K562 (cell line): Measurements from ENCODE around the gene SH2B2. TPM values are rescaled to one million over a fixed set of nuclear protein-coding genes. Genes with fewer than 3 reads are reported as not detected.

Experiments
- NELFE ChIP-seq: IDR thresholded peaks from 2 replicates; pipeline ENCODE4 v1.6.1; 2011; ENCODE audit warnings: mild to moderate bottlenecking; ENCODE audit not compliant: insufficient read depth, insufficient read length
- polyA plus RNA-seq, 8 experiments: library from polyadenylated mRNA; depleted of rRNA in 4 of 8; stranded (reverse) in 5 of 8; unstranded in 3 of 8; fragments of >200 nt; fragmentation: Nextera tagmentation in 2 of 8; fragmentation: Illumina TruSeq in 1 of 8; extraction: Ambion mirVana in 2 of 8; extraction: Trizol in 1 of 8; gene quantifications; 2 replicates each; pipeline versions ENCODE4 v1.2.1 to v1.2.3, GENCODE V29; 2011 to 2014; ENCODE audit warnings: inconsistent platforms in 1 of 8, missing spikeins in 1 of 8
- total RNA-seq, 7 experiments: library from RNA; depleted of rRNA in 6 of 7; stranded (reverse); fragments of >200 nt in 6 of 7; fragmentation: Illumina TruSeq in 2 of 7; extraction: Trizol in 2 of 7; gene quantifications; 2 replicates each; pipeline versions ENCODE4 v1.2.1 to v1.2.3, GENCODE V29; 2011 to 2021; ENCODE audit warnings: low replicate concordance in 1 of 7
- TF ChIP-seq, protein P1 (sequence below): sonication (generic); formaldehyde crosslinking; IDR thresholded peaks from 2 replicates; pipeline ENCODE4 v1.8.0; 2022; ENCODE audit warnings: mild to moderate bottlenecking, missing genetic modification reagents
- TF ChIP-seq, protein P2 (sequence below), 2 experiments: fragments of 450-650 bp in 1 of 2; IDR thresholded peaks; 2 replicates each; pipeline ENCODE4 v1.6.1; 2011 to 2017; ENCODE audit warnings: low read depth in 2 of 2, antibody characterized with exemption in 1 of 2, borderline replicate concordance in 1 of 2, low read length in 1 of 2, mild to moderate bottlenecking in 1 of 2, mixed read lengths in 1 of 2; ENCODE audit not compliant: control insufficient read depth in 1 of 2

Gene SH2B2
- total and polyA plus RNA-seq, 9 of the 15 experiments (the other 6 are each of a cell fraction or from before 2014, with no cell fraction given), result 0.03 to 0.89 (median 0.07) TPM; not detected in 4

DNA sequence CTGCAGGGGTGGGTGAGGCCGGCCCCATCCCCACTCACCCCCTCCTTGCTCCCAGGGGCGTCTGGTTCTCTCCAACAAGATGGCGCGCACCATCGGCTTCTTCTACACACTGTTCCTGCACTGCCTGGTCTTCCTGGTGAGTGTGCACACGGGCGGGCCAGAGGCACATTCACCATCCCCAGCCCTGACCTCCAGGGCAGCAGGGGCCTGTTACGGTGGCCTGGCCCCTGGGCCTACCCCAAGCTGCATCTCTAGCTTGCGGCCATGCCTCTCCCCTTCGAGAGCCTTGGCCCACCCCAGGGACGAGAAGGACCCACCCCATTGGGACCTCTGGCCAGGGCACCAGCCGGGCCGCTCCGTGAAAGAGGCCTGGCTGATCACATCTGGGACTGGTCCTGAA lies 4.9 kb upstream of the SH2B2 start (continued):
- TF ChIP-seq, protein P1, sequence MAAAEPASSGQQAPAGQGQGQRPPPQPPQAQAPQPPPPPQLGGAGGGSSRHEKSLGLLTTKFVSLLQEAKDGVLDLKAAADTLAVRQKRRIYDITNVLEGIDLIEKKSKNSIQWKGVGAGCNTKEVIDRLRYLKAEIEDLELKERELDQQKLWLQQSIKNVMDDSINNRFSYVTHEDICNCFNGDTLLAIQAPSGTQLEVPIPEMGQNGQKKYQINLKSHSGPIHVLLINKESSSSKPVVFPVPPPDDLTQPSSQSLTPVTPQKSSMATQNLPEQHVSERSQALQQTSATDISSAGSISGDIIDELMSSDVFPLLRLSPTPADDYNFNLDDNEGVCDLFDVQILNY (CRISPR knock-in tag), result no peak
- TF ChIP-seq, protein P2, sequence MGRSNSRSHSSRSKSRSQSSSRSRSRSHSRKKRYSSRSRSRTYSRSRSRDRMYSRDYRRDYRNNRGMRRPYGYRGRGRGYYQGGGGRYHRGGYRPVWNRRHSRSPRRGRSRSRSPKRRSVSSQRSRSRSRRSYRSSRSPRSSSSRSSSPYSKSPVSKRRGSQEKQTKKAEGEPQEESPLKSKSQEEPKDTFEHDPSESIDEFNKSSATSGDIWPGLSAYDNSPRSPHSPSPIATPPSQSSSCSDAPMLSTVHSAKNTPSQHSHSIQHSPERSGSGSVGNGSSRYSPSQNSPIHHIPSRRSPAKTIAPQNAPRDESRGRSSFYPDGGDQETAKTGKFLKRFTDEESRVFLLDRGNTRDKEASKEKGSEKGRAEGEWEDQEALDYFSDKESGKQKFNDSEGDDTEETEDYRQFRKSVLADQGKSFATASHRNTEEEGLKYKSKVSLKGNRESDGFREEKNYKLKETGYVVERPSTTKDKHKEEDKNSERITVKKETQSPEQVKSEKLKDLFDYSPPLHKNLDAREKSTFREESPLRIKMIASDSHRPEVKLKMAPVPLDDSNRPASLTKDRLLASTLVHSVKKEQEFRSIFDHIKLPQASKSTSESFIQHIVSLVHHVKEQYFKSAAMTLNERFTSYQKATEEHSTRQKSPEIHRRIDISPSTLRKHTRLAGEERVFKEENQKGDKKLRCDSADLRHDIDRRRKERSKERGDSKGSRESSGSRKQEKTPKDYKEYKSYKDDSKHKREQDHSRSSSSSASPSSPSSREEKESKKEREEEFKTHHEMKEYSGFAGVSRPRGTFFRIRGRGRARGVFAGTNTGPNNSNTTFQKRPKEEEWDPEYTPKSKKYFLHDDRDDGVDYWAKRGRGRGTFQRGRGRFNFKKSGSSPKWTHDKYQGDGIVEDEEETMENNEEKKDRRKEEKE (IDR thresholded peaks at IDR 0.05; ENCODE audit: borderline replicate concordance in 1 of 2, control insufficient read depth in 1 of 2, low read depth in 2 of 2, low read length in 1 of 2), result no peak
- no peak for TF ChIP-seq NELFE
